HG02938 (cell line): ENCODE data around the gene CHKA.

Source experiments
- ATAC-seq: cut with Tn5 transposase; IDR thresholded peaks from one replicate; pipeline ENCODE4 v1.9.1; 2021; ENCODE audit warnings: mild to moderate bottlenecking, moderate library complexity; ENCODE audit not compliant: unreplicated experiment

CHKA gene

DNA sequence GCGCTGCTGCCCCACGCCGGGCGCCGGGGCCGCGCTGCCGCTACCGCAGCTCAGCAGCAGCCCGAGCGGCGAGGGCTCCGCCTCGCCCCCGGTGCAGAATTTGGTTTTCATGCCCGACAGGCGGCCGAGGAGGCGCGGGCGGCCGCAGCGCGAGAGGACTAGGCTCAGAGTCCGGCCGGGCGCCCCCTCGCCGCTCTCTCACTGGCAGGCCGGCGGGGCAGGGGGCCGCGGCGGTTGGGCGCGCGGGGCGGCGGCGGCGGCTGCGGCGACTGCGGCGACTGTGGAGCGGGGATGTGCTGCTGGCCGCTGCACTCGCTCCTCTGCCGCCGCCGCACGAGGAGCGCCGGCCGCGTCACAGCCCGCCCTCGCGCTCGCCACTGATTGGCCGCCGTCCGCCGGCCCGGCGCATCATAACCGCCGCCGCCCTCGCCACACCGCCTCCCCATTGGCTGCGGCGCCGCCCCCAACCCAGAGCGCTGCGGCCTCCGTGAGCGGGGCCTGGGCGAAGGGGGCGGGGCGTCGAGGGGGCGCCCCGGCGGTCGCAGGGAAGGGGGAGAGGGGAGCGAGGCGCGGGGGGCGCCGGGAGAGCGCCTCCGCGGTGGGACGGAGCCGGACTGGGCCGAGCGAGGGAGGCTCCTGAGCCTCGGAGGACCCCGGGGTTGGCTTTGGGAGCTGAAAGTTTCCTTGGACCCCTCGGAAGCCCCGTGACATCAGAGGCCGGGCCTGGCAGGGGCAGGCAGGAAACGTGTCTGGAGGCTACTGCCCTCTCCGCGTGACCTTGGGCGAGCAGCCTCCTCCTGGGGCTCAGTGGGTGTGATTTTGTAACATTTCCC lies at the start of gene CHKA:
CHKA (minus strand) TSS at position 322 of the 833 bp plus-strand sequence; CDS start at position 111, 211 bp downstream.
- peak; percentile 58 for ATAC-seq

DNA sequence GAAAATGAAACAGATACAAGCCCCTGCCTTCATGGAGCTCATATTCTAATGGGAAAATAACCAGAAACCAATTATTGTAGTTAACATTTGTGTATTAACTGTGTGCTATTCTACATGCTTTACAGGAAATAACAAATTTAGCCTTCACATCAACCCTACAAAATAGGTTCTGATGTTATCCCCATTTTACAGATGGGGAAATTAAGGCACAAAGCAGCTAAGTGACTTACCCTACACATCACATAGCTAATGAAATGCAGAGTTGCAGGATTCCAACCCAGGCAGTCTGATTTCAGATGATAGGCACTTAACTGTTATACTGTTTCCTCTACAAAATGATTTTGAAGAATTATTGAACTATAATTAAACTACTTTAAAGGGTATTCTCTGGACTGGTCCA lies 48.3 kb upstream of the CHKA start:
- ATAC-seq: no peak

DNA sequence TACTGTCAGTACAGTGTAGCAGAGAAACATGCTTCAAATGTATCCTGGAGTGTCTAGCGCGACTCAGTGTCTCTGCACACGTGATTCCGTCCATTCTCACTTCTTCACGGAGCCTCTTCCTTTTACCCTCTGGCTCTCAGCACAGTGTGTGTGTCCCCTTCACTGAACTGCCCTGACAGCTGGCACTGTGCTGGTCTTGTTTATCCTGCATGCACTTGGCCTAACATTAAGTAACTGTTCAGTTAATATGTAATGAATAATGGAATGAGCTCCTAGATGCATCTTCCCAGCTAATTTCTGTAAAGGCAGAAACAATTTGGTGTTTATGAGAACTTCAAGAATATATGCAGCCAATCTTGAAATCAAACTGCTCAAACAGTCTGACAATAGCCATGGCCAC lies 47.5 kb upstream of the CHKA start:
- no peak for ATAC-seq

GRCh38 chr11:68167474-68167873 lies 46.3 kb upstream of the CHKA start:
- no peak for ATAC-seq

DNA sequence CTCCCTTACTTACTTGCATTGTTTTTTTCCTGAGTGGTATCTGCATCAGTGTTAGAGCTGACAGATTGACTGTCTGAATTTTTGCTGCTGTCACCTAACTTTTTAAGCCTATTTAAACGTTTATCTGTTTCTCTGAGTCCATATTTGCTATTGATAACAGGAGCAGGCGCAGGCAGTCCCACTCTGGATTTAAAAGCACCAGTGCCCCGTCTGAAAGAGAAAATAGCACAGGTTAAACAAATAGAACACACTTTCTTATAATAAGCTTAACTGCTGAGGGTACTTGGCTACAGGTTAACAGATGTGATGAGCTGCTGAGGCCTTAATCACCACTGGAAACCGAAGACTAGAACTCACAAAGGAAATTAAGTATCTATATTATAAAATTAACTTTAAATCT lies 45.8 kb upstream of the CHKA start:
- no peak for ATAC-seq

DNA sequence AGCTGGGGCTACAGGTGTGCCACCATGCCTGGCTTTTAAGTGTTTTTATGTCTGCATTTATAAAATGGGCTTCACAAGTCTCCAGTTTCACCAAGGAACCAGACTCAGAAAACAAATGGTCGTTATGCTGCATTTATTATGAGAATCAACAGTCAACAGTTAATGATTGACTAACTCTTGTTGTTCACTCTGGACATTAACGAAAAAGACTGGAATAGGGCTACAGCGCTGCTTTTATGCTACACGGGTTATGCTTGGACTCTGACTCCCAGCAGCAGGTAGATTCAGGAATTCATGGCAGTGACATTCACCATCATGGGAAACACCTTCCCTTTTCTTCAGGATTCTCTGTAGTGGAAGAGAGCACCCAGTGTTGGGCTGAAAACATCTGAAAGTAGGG lies 44.4 kb upstream of the CHKA start:
- no peak for ATAC-seq

DNA sequence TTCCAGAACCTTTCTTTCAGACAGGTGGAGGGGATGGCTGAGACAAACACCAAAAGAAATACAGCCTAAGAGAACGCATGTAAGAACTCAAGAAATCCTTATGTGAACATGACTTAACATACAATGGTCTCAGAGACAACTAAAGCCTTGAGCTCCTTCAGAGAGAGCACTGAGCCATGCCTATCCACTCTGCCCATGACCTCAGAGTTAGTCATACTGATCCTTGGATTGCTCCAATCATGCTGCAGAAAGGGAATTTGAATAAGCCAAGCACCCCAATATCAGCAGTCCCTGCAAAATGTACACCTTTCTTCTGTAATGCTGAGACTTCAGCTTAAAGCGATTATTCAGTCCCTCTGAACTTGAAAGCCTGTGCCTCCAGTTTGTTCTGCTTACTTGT lies 43.2 kb upstream of the CHKA start:
- no peak for ATAC-seq

DNA sequence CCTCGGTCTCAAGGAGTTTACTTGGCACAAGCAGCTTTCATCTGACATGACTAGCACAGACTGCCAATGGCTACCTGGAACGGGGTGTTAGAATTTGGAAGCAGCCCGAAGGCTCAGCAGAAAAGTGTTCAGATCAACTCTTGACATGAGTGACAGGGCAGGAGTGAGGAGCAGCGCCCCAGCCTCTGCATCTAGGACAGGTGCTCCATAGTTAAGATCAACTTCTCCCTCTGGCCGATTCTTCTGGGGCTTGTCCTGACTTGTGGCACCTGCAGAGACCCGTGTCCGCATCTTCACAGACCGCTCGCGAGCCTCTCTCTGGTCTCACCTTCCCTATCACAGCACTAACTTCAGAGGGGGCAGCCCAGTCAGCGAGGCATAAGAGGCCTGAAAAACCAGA lies 42.5 kb upstream of the CHKA start:
- ATAC-seq: no peak

DNA sequence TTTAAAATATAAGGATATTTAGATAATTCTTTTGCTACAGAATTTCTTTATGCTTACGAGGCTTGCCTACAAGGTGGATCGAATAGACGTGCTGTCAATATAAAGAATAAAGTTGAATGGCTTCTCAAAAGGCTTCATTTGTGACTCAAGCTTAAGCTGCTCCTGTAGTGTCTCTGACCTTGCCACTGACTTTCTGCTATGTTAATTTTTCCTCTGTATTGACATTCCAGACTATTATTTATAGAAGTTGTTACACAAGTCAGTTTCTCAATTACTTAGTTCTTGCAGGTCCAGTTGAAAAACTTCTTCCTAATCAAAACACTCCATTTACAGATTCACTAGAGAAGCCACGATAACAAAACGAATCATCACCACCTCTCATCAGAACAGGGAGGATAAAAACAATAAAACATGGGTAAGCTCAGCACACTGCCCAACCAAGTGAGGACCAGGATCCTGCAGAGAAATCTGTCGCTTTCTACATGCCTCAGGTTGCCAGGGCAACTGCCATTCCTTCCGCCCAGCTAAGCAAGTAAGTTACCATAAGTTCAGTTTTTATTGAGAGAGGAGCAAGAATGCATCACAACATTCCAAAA lies 39.0 kb upstream of the CHKA start:
- no peak for ATAC-seq

DNA sequence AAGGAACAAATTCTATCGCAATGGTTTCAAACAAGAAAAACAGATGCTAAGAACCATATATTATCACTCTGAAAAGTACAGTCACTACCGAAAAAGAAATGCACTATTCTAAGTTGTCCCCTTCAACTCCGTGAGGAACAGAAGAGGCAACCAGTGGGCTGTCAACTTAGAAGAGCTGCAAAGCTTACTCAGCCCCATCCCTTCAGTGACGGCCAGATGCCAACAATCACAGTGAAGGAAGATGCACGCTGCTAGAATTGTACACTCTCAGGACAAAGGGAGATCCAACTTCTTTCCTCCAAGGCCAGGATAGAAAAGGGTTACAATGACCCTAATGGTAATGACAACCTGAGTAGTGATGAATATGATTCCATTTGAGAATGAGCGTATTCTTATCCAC lies 38.5 kb upstream of the CHKA start:
- ATAC-seq: no peak

DNA sequence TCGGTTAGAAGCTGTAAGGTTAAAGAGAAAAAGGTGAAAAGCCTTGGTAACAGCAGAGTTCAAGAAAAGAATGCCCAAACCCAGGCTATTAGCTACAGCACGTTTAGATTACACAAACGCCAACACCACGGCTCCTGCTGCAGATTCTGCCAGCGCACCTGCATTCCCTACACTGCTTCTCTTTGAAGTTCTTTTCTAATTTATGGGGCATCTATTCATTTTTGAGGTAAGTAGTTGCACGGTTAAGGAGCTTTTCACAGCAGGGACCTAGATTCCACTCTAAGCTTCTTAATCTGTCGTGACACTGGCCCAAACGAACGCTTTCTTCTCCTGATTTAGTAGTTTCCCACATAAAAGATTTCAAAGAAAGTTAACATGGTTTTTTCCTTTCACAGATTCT lies 38.0 kb upstream of the CHKA start:
- ATAC-seq: no peak

GRCh38 chr11:68158580-68158979 lies 37.4 kb upstream of the CHKA start:
- ATAC-seq: no peak

DNA sequence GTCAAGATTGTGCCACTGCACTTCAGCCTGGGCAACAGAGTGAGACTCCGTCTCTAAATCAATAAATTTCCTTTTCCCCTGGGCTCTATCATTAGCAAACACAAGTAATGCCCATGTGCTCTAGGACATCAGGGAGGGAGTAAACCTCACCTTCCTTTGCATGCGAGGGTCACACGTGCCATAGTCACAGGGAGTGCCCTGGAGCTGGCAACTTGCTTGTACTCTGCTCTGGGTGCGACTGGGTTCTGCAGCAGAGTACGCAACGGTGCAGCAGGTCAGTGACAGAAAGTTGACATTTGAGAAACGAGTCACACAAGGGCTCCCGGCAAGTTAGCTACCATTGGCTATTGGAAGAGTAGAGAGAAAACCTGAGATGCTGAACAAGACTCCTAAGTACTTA lies 32.6 kb upstream of the CHKA start:
- ATAC-seq: no peak

DNA sequence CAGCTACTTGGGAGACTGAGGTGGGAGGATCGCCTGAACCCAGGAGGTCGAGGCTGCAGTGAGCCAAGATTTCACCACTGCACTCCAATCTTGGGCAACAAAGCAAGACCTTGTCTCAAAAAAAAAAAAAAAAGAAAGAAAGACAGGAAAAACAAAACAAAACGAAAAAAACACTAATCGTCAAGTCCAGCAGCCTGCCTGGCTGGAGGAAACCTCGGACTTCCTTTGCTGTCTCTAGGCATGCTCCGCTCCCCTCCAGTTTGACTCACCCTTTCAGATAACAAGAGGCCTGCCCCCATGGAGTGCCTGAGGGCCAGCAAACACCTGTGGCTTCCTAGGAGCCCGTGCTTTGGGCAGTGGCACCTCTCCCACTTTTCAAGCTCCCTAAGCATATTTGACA lies 28.8 kb upstream of the CHKA start:
- ATAC-seq: no peak

DNA sequence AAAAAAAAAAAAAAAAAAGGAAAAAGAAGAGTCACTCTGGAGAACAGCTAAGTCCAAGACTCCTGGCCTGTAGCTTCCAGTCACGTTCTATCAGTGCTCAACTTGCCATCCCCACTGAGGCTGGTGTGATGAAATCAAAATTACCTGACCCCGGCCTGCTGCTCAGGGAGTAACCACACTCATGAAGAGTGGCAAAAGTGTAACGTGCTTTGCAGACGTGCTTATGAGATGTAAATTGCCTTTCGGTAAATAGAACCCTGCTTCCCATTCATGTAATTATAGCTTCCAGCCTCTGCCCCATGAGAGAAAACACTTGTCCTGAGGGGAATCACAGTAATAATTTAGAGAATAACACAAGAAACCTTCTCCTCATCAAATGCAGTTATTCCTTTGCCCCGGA lies 28.2 kb upstream of the CHKA start:
- no peak for ATAC-seq

- ATAC-seq: no peak
Observed at GRCh38 chr11:68148879-68149278, 27.7 kb upstream of the CHKA start.

DNA sequence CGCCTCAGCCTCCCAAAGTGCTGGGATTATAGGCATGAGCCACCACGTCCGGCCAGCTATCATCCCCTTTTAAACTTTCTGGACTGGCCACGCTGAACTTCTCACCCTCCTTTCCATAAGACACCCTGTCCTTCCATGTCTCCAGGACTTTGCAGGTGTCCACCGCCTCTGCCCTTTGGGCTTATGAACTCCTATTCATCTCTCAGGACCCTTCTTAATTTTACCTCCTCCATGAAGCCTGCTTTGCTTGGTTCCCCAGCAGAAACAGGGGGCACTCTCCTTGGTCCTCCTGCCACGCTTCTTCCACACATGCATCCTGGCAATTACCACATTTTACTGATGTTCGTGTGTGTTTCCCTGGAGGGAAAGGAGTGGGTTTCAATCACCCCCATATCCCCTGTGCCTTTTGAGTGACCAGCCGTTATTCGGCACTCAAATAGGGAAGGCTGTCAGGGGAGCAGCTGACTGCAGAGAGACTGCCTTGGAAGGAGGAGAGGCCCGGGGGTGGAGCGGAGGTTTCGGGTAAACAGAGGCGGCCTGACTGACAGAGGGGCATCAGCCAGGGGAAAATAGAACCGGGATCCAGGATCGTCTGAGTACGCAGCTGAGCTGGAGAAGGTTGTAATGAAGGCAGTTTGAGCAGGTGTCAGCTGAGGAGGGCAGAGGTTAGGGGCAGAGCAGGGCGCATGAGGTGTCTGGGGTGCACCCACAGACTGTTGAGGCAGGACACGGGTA lies 27.1 kb upstream of the CHKA start:
- ATAC-seq: no peak

DNA sequence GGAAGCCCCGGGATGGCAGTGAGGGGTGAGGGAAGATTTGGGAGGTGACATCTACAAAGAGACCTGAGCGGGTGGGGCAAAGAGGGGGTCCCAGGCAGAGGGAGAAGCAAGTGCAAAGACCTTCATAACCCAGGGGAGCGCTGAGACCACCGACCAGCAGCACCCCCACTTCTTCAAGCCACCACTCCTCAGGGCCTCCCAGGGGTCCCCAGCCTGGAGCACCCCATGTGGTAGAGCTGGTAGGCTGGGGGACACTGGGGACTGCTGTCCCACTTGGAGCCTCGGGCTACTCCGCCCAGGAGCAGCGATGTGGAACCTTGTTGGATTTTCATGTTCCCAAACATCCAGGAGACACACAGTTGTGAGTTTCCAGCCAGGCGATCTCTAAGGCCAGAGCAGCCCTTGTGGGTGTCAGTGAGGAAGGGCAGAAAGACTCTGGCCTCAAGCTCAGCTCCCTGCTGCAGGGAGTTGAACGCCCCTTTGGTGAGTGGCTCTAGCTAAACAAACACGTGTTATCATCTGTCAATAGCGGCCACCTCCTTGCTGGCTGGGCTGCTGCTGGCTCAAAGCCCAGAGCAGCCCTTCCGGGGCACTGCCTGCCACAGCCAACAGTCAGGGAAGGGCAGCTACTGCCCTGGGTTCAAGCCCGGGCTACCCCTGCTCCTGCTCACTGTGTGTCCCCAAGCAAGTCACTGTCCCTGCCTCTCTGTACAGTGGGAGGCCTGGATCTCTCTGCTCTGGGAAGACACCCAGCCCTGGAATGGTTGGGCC lies 25.7 kb upstream of the CHKA start:
- ATAC-seq: no peak

GRCh38 chr11:68146010-68146540 lies 24.9 kb upstream of the CHKA start:
- no peak for ATAC-seq

DNA sequence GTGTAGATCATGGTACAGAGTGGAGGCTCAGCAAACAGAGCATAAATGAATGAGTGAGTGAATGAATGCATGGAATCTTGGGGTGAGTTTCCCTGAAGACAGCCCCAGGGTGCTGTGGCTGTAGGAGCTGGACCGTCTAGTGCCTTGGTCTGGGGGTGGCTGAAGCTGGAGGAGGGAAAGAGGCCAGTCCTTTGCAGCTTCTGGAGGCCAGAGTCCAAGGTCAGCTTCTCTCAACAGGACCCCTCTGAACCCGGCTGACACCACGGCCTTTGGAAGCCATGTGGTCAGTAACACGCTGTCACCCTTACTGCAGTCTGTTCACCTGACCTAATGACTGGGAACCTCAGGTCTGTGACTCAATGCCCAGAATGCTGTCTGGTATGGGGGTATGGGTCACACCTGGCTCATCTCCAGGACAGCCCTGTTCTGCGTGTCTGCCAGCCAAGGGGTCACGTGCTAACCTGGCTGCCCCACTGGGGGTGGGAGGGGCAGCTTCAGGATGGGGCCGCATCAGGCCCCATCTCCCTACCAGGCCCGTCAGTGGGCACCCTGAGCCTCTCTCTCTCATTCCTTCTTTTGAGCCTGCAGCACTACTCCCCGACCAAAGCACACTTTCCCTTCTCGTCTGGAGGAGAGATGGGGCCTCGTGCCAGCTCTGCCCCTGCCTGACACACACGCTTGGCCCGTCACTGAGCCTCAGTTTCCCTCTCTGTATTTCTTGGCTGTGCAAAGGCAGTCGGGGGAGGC lies 24.1 kb upstream of the CHKA start:
- no peak for ATAC-seq
